ENCODE measurements around the gene MBD1.

MBD1 gene

GRCh38 chr18:50281295-50281971 is at the start of gene MBD1:
MBD1 (minus strand) TSS chr18:50281523; CDS start chr18:50279992, 1,531 bp downstream.
- peak; percentile 96 for DNase-seq (ENCODE audit: low spot score)

GRCh38 chr18:50330176-50330575 is 48.9 kb upstream of the MBD1 start:
- DNase-seq (ENCODE audit: low spot score), result no peak

- DNase-seq (ENCODE audit: low spot score), result no peak
Observed at GRCh38 chr18:50327983-50328382, 46.7 kb upstream of the MBD1 start.

GRCh38 chr18:50320719-50321118 is 39.4 kb upstream of the MBD1 start:
- no peak for DNase-seq (ENCODE audit: low spot score)

GRCh38 chr18:50315100-50315871 is 34.0 kb upstream of the MBD1 start:
- DNase-seq (ENCODE audit: low spot score), result no peak

- DNase-seq (ENCODE audit: low spot score), result no peak
Observed at GRCh38 chr18:50313873-50314460, 32.6 kb upstream of the MBD1 start.

- DNase-seq (ENCODE audit: low spot score), result no peak
Observed at GRCh38 chr18:50313031-50313607, 31.8 kb upstream of the MBD1 start.

GRCh38 chr18:50312296-50313030 is 31.1 kb upstream of the MBD1 start:
- DNase-seq (ENCODE audit: low spot score), result no peak

GRCh38 chr18:50311650-50312049 is 30.3 kb upstream of the MBD1 start:
- no peak for DNase-seq (ENCODE audit: low spot score)

- DNase-seq (ENCODE audit: low spot score), result no peak
Observed at GRCh38 chr18:50310080-50310479, 28.8 kb upstream of the MBD1 start.

- peak; percentile 33 for DNase-seq (ENCODE audit: low spot score)
Observed at GRCh38 chr18:50308851-50309250, 27.5 kb upstream of the MBD1 start.

- DNase-seq (ENCODE audit: low spot score), result peak; percentile 91
Observed at GRCh38 chr18:50307738-50308470, 26.6 kb upstream of the MBD1 start.

GRCh38 chr18:50307400-50307737 is 26.0 kb upstream of the MBD1 start:
- DNase-seq (ENCODE audit: low spot score), result no peak

- DNase-seq (ENCODE audit: low spot score), result no peak
Observed at GRCh38 chr18:50306944-50307343, 25.6 kb upstream of the MBD1 start.

- DNase-seq (ENCODE audit: low spot score), result no peak
Observed at GRCh38 chr18:50301074-50301473, 19.8 kb upstream of the MBD1 start.

GRCh38 chr18:50299626-50300388 is 18.5 kb upstream of the MBD1 start:
- DNase-seq (ENCODE audit: low spot score), result no peak

- no peak for DNase-seq (ENCODE audit: low spot score)
Observed at GRCh38 chr18:50298443-50299284, 17.3 kb upstream of the MBD1 start.

- DNase-seq (ENCODE audit: low spot score), result no peak
Observed at GRCh38 chr18:50297621-50298442, 16.5 kb upstream of the MBD1 start.

- no peak for DNase-seq (ENCODE audit: low spot score)
Observed at GRCh38 chr18:50293039-50293438, 11.7 kb upstream of the MBD1 start.
